ENCODE results near the gene CERS6. TPM values are rescaled to one million over a fixed set of nuclear protein-coding genes. Genes with fewer than 3 reads are reported as not detected.

The CERS6 gene
- polyA plus RNA-seq, 1 donor from 2014 or later = 59.3 TPM

- Histone ChIP-seq H3K27me3 (ENCODE audit: insufficient read depth, low read depth, low read length) (no peaks in the 10 kb centered on the region), H3K9me3 (ENCODE audit: low read length) (no peaks in the 10 kb centered on the region), H2AFZ (ENCODE audit: low read depth, low read length) (no peak overlapping the region), H3K9ac (ENCODE audit: low read length) (no peak overlapping the region), H3K4me3 (ENCODE audit: low read length) (no peak overlapping the region), H3K9me2 (ENCODE audit: insufficient read depth, low read length) (no peaks in the 10 kb centered on the region), H3K36me3 (ENCODE audit: insufficient read depth, low read length) (no peaks in the 10 kb centered on the region), H4K20me1 (ENCODE audit: insufficient read depth) (no peaks in the 10 kb centered on the region), H3K4me2 (ENCODE audit: low read length) (no peak overlapping the region), H3F3A (ENCODE audit: insufficient read depth, low read length, poor library complexity, severe bottlenecking) (no peaks in the 10 kb centered on the region), H3K27ac (ENCODE audit: low read length) (no peak overlapping the region), H3K79me2 (replicated peaks; ENCODE audit: insufficient read depth, low read length) (no peaks in the 10 kb centered on the region)
- no peak for TF ChIP-seq MXI1 (conservative IDR thresholded peaks at IDR 0.05; ENCODE audit: poor library complexity, severe bottlenecking)
- no peak for TF ChIP-seq TAF1 (IDR thresholded peaks at IDR 0.05; ENCODE audit: low read depth)
- TF ChIP-seq CTCF (IDR thresholded peaks at IDR 0.05; ENCODE audit: poor library complexity, severe bottlenecking) = no peak
- no peak for TF ChIP-seq EP300 (conservative IDR thresholded peaks at IDR 0.05; ENCODE audit: poor library complexity, severe bottlenecking)
- TF ChIP-seq POLR2AphosphoS5 (IDR thresholded peaks at IDR 0.05) = no peak
- no peak for TF ChIP-seq RAD21 (conservative IDR thresholded peaks at IDR 0.05)
- no peak for TF ChIP-seq REST (IDR thresholded peaks at IDR 0.05; ENCODE audit: borderline replicate concordance)
- no peak for TF ChIP-seq EZH2 (IDR thresholded peaks at IDR 0.05; ENCODE audit: borderline replicate concordance, insufficient read depth, low read length, poor library complexity, severe bottlenecking)
- no peak for TF ChIP-seq SMC3 (conservative IDR thresholded peaks at IDR 0.05; ENCODE audit: poor library complexity)
Observed at GRCh38 chr2:168793596-168793995, 337.5 kb downstream of the CERS6 start.

GRCh38 chr2:168794968-168795367 is 338.9 kb downstream of the CERS6 start:
- Histone ChIP-seq H2AFZ (ENCODE audit: low read depth, low read length) (no peak overlapping the region), H3K9me3 (ENCODE audit: low read length) (no peaks in the 10 kb centered on the region), H3K27ac (ENCODE audit: low read length) (no peak overlapping the region), H3K79me2 (replicated peaks; ENCODE audit: insufficient read depth, low read length) (no peaks in the 10 kb centered on the region), H3K27me3 (ENCODE audit: insufficient read depth, low read depth, low read length) (no peaks in the 10 kb centered on the region), H3K9me2 (ENCODE audit: insufficient read depth, low read length) (no peaks in the 10 kb centered on the region), H3K36me3 (ENCODE audit: insufficient read depth, low read length) (no peaks in the 10 kb centered on the region), H3K9ac (ENCODE audit: low read length) (no peak overlapping the region), H3K4me3 (ENCODE audit: low read length) (no peak overlapping the region), H3K4me2 (ENCODE audit: low read length) (no peak overlapping the region), H4K20me1 (ENCODE audit: insufficient read depth) (no peaks in the 10 kb centered on the region), H3F3A (ENCODE audit: insufficient read depth, low read length, poor library complexity, severe bottlenecking) (no peaks in the 10 kb centered on the region)
- TF ChIP-seq POLR2AphosphoS5 (IDR thresholded peaks at IDR 0.05) (no peak), CTCF (IDR thresholded peaks at IDR 0.05; ENCODE audit: poor library complexity, severe bottlenecking) (no peak), REST (IDR thresholded peaks at IDR 0.05; ENCODE audit: borderline replicate concordance) (no peak), EZH2 (IDR thresholded peaks at IDR 0.05; ENCODE audit: borderline replicate concordance, insufficient read depth, low read length, poor library complexity, severe bottlenecking) (no peak), TAF1 (IDR thresholded peaks at IDR 0.05; ENCODE audit: low read depth) (no peak), EP300 (conservative IDR thresholded peaks at IDR 0.05; ENCODE audit: poor library complexity, severe bottlenecking) (no peak), RAD21 (conservative IDR thresholded peaks at IDR 0.05) (no peak), MXI1 (conservative IDR thresholded peaks at IDR 0.05; ENCODE audit: poor library complexity, severe bottlenecking) (no peak), SMC3 (conservative IDR thresholded peaks at IDR 0.05; ENCODE audit: poor library complexity) (no peak)
